GM12874 (cell line): ENCODE data around the gene COX6B1.

ENCODE experiments used
- TF ChIP-seq, protein P1 (sequence below): IDR thresholded peaks from 2 replicates; pipeline ENCODE4 v1.5.1; 2011; ENCODE audit warnings: low read depth, mild to moderate bottlenecking, control low read depth, low read length, moderate library complexity; ENCODE audit not compliant: insufficient read depth

The COX6B1 gene

DNA sequence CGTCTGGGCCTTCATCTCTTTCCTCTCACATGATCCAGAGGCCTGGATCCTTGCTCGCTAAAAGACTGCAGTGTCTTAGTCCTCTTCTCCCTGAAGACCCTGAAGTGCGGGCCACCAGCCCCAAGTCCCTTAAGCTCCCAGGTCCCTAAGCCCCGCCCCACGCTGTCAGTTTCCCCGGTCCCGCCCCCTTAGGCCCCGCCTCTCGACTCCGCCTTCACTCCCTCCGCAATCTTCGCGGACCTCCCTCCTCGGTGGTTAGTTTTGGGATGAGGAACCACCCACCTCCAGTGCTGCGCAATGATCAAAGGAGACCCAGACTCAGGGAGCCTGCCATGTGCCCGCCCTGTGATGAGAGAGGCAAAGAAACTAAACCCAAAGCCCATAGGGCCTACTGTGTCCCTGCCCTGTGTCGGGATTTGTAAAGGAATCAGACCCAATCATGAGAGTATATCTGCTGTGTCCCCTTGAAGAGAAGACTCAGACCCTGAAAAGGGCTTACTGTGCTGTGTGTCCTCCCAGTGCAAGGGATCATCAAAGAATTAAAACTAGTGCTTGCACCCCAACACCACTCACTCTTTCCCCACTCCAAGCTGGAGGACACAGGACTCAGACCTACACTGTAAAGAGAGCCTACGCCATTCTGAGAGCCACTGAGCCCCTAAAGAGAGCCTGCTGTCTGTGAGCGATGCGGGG is 3.0 kb upstream of the COX6B1 start:
- TF ChIP-seq, protein P1, sequence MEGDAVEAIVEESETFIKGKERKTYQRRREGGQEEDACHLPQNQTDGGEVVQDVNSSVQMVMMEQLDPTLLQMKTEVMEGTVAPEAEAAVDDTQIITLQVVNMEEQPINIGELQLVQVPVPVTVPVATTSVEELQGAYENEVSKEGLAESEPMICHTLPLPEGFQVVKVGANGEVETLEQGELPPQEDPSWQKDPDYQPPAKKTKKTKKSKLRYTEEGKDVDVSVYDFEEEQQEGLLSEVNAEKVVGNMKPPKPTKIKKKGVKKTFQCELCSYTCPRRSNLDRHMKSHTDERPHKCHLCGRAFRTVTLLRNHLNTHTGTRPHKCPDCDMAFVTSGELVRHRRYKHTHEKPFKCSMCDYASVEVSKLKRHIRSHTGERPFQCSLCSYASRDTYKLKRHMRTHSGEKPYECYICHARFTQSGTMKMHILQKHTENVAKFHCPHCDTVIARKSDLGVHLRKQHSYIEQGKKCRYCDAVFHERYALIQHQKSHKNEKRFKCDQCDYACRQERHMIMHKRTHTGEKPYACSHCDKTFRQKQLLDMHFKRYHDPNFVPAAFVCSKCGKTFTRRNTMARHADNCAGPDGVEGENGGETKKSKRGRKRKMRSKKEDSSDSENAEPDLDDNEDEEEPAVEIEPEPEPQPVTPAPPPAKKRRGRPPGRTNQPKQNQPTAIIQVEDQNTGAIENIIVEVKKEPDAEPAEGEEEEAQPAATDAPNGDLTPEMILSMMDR = no peak

- TF ChIP-seq, protein P1 = no peak
These were observed 2.2 kb upstream of the COX6B1 start for GRCh38 chr19:35645680-35646511.

- TF ChIP-seq, protein P1 = no peak
These were observed 2.5 kb downstream of the COX6B1 start for GRCh38 chr19:35650581-35650980.

DNA sequence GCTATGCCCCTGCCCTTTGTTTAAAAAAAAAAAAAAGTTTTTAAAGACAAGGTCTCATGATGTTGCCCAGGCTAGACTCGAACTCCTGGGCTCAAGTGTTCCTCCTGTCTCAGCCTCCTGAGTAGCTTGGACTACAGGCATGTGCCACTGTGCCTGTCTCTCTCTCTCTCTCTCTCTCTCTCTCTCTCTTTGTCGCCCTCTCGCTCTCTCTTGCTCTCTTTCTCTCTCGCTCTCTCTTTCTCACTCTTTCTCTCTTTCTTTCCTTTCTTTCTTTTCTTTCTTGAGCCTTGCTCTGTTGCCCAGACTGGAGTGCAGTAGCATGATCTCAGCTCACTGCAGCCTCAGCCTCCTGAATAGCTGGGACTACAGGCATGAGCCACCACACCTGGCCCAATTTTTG is 7.5 kb downstream of the COX6B1 start:
- TF ChIP-seq, protein P1 = no peak

- TF ChIP-seq, protein P1 = no peak
These were observed 8.6 kb downstream of the COX6B1 start for GRCh38 chr19:35656700-35657099.

- TF ChIP-seq, protein P1 = peak; percentile 26; the same call in 1 of the 2 replicates
These were observed 10.0 kb downstream of the COX6B1 start for GRCh38 chr19:35657904-35658700.

GRCh38 chr19:35661995-35662340 is 13.8 kb downstream of the COX6B1 start:
- TF ChIP-seq, protein P1 = no peak
